ENCODE results near the gene USP21. TPM values are rescaled to one million over a fixed set of nuclear protein-coding genes. Genes with fewer than 3 reads are reported as not detected.
A peak's percentile ranks its signal among the peaks of the same experiment; 100 is the strongest.

Gene USP21
- polyA plus RNA-seq (2011; rRNA removed) (22.6 and 26.3 TPM in 2 replicates), polyA plus RNA-seq (2017; fragmentation: RNase III; extraction: RNeasy Plus Mini Kit Qiagen cat#74134 plus additional on column Dnase treatment) (21.8 to 23.8 TPM (median 23.6 TPM) in 3 replicates), polyA minus RNA-seq (2011; rRNA and poly(A)+ RNA removed) (22.4 and 26.0 TPM in 2 replicates)
- 30.2 and 37.9 TPM in 2 replicates for polyA plus RNA-seq (2012; cell fraction: cytosol; rRNA removed)
- 85.4 and 101 TPM in 2 replicates for polyA plus RNA-seq (2012; cell fraction: nucleus; rRNA removed)

- DNase-seq (ENCODE audit: low read depth in 1 of 2, low spot score in 1 of 2): peak; percentile 89 to 98
- Histone ChIP-seq H3K4me2 (peak within 1 kb of the TSS; percentile 87), H3K27ac (peak within 1 kb of the TSS; percentile 98), H3K4me3 (peak within 1 kb of the TSS; percentile 97), H3K9me3 (no peaks in the 10 kb centered on the region), H3K4me1 (peaks cover 14% of the 10 kb centered on the region)
- TF ChIP-seq POLR2A (IDR thresholded peaks at IDR 0.05; ENCODE audit: low read length) (peak; percentile 64), JUNB (IDR thresholded peaks at IDR 0.05) (no peak), TFCP2L1 (CRISPR knock-in tag; IDR thresholded peaks at IDR 0.05) (peak; percentile 42; the same call in 1 of the 2 replicates), KDM5A (IDR thresholded peaks at IDR 0.05) (peak; percentile 76), NPAS2 (CRISPR knock-in tag; IDR thresholded peaks at IDR 0.05; ENCODE audit: borderline replicate concordance) (no peak), CBX8 (IDR thresholded peaks at IDR 0.05) (no peak), RAD21 (conservative IDR thresholded peaks at IDR 0.05 in 1 of 2, IDR thresholded peaks at IDR 0.05 in 1 of 2) (no peak), PHF8 (IDR thresholded peaks at IDR 0.05; ENCODE audit: borderline replicate concordance, low read depth) (peak; percentile 78; the same call in 1 of the 2 replicates), BCL3 (IDR thresholded peaks at IDR 0.05) (peak; percentile 70; the same call in 1 of the 3 replicates), MYC (IDR thresholded peaks at IDR 0.05; ENCODE audit: borderline replicate concordance, low read length) (0 out of 2 replicates have a peak, but pooled peaks have one; percentile 22), JUN (IDR thresholded peaks at IDR 0.05) (peak; percentile 75 to 94)
- ChIA-PET CTCF (interaction anchor here (1.2 to 2.8 kb wide), 5 partner anchors 12 to 88 kb away, joined by 5 to 11 read pairs (median 7); no protein-coding TSS in a partner anchor), POLR2A (interaction anchor here (0.5 to 0.7 kb wide), 2 partner anchors 17 to 148 kb away, joined by 3 read pairs; no protein-coding TSS in a partner anchor)
- FAIRE-seq: no peak
- under 1% methylated on average over 32 of the region's 60 CpGs for WGBS (ENCODE audit: missing lambda C conversion rate)
- ATAC-seq: peak; percentile 86 to 94
These were observed at the start of gene USP21 for GRCh38 chr1:161159087-161159912. USP21 (plus strand) TSS chr1:161159500; CDS start chr1:161160641, 1,141 bp downstream.

GRCh38 chr1:161111117-161111516, 48.2 kb upstream of the USP21 start:
- ChIA-PET POLR2A (no interaction called here), CTCF (interaction anchor here (1.5 to 2.0 kb wide), 2 partner anchors 14 to 113 kb away, joined by 4 to 7 read pairs; no protein-coding TSS in a partner anchor)
- ATAC-seq: no peak
- no peak for FAIRE-seq
- Histone ChIP-seq H3K4me2 (no peak overlapping the region), H3K4me1 (peaks cover 35% of the 10 kb centered on the region), H3K9me3 (no peaks in the 10 kb centered on the region), H3K27ac (no peak overlapping the region), H3K4me3 (no peak overlapping the region)
- DNase-seq (ENCODE audit: low read depth in 1 of 2, low spot score in 1 of 2): no peak
- 87% methylated on average over 3 of the region's 3 CpGs for WGBS (ENCODE audit: missing lambda C conversion rate)
- TF ChIP-seq HEYL (CRISPR knock-in tag; IDR thresholded peaks at IDR 0.05): no peak
- no peak for TF ChIP-seq HOXB13 (CRISPR knock-in tag; IDR thresholded peaks at IDR 0.05; ENCODE audit: low read depth)
- TF ChIP-seq CHD4 (IDR thresholded peaks at IDR 0.05; ENCODE audit: borderline replicate concordance): no peak
- TF ChIP-seq BCL3 (IDR thresholded peaks at IDR 0.05): no peak
- no peak for TF ChIP-seq HMGXB4 (CRISPR knock-in tag; IDR thresholded peaks at IDR 0.05; ENCODE audit: borderline replicate concordance)
- TF ChIP-seq JUN (IDR thresholded peaks at IDR 0.05): no peak
- TF ChIP-seq ZFP36 (IDR thresholded peaks at IDR 0.05; ENCODE audit: borderline replicate concordance, partially characterized antibody): no peak
- TF ChIP-seq MAX (IDR thresholded peaks at IDR 0.05): no peak
- no peak for TF ChIP-seq USF2 (IDR thresholded peaks at IDR 0.05)
- TF ChIP-seq HOXA7 (CRISPR knock-in tag; IDR thresholded peaks at IDR 0.05): no peak
- TF ChIP-seq CHD2 (IDR thresholded peaks at IDR 0.05; ENCODE audit: low read length, partially characterized antibody): no peak
- TF ChIP-seq SMC3 (IDR thresholded peaks at IDR 0.05): no peak
- no peak for TF ChIP-seq E2F6 (IDR thresholded peaks at IDR 0.05; ENCODE audit: borderline replicate concordance, low read depth)
